Activated naive CD8-positive, alpha-beta T cell treated with anti-CD3 and anti-CD28 coated beads, Interleukin-2, amount 50 U/mL, for 24 hours (primary cell): ENCODE measurements around the gene NEIL3.

Source experiments
- ATAC-seq: fragments of 150-1000 bp; cut with Tn5 transposase; one replicate; pipeline ENCODE4 v1.10.0; 2021
- DNase-seq: peaks from one replicate; pipeline ENCODE4 v3.0.0; 2021
- H3K27ac Mint-ChIP-seq: one replicate; pipeline ENCODE4 v1.8.0; 2021; ENCODE audit warnings: mild to moderate bottlenecking, mixed read lengths
- H3K27me3 Mint-ChIP-seq: one replicate; pipeline ENCODE4 v1.8.0; 2021; ENCODE audit warnings: mixed read lengths
- H3K36me3 Mint-ChIP-seq: one replicate; pipeline ENCODE4 v1.8.0; 2021; ENCODE audit warnings: low read depth, mixed read lengths
- H3K4me1 Mint-ChIP-seq: one replicate; pipeline ENCODE4 v1.8.0; 2021; ENCODE audit warnings: mixed read lengths
- H3K4me3 Mint-ChIP-seq: one replicate; pipeline ENCODE4 v1.8.0; 2021; ENCODE audit warnings: mild to moderate bottlenecking, moderate library complexity, mixed read lengths
- H3K9me3 Mint-ChIP-seq: one replicate; pipeline ENCODE4 v1.8.0; 2021; ENCODE audit warnings: mixed read lengths

Gene NEIL3

GRCh38 chr4:177403746-177404145 lies 94.1 kb downstream of the NEIL3 start:
- no peak for DNase-seq
- Mint-ChIP-seq H3K9me3 (no peaks in the 10 kb centered on the region), H3K4me3 (no peak overlapping the region), H3K27ac (no peak overlapping the region), H3K4me1 (peaks cover 31% of the 10 kb centered on the region), H3K36me3 (no peaks in the 10 kb centered on the region), H3K27me3 (no peaks in the 10 kb centered on the region)
- no peak for ATAC-seq

- no peak for DNase-seq
- H3K4me1 Mint-ChIP-seq = peaks cover 31% of the 10 kb centered on the region
- no peaks in the 10 kb centered on the region for H3K27me3 Mint-ChIP-seq
- no peak overlapping the region for H3K27ac Mint-ChIP-seq
- ATAC-seq = no peak
- no peaks in the 10 kb centered on the region for H3K36me3 Mint-ChIP-seq
- no peaks in the 10 kb centered on the region for H3K9me3 Mint-ChIP-seq
- no peak overlapping the region for H3K4me3 Mint-ChIP-seq
These were observed 94.7 kb downstream of the NEIL3 start for GRCh38 chr4:177404342-177404741.

GRCh38 chr4:177404986-177405385 lies 95.3 kb downstream of the NEIL3 start:
- Mint-ChIP-seq H3K4me1 (peaks cover 28% of the 10 kb centered on the region), H3K9me3 (no peaks in the 10 kb centered on the region), H3K27me3 (no peaks in the 10 kb centered on the region), H3K27ac (no peak overlapping the region), H3K4me3 (no peak overlapping the region), H3K36me3 (no peaks in the 10 kb centered on the region)
- ATAC-seq (no peak), DNase-seq (no peak)

- DNase-seq = no peak
- Mint-ChIP-seq H3K4me3 (no peak overlapping the region), H3K9me3 (no peaks in the 10 kb centered on the region), H3K4me1 (peaks cover 23% of the 10 kb centered on the region), H3K27me3 (no peaks in the 10 kb centered on the region), H3K27ac (no peak overlapping the region), H3K36me3 (no peaks in the 10 kb centered on the region)
- ATAC-seq = no peak
These were observed 95.8 kb downstream of the NEIL3 start for GRCh38 chr4:177405508-177405907.

- DNase-seq = no peak
- Mint-ChIP-seq H3K36me3 (no peaks in the 10 kb centered on the region), H3K27ac (no peak overlapping the region), H3K27me3 (no peaks in the 10 kb centered on the region), H3K4me1 (peaks cover 7% of the 10 kb centered on the region), H3K9me3 (no peaks in the 10 kb centered on the region), H3K4me3 (no peak overlapping the region)
- no peak for ATAC-seq
These were observed 98.3 kb downstream of the NEIL3 start for GRCh38 chr4:177408023-177408422.

GRCh38 chr4:177410566-177410965 lies 100.9 kb downstream of the NEIL3 start:
- no peaks in the 10 kb centered on the region for H3K4me1 Mint-ChIP-seq
- no peaks in the 10 kb centered on the region for H3K36me3 Mint-ChIP-seq
- no peak overlapping the region for H3K27ac Mint-ChIP-seq
- DNase-seq (no peak), ATAC-seq (no peak)
- no peak overlapping the region for H3K4me3 Mint-ChIP-seq
- no peaks in the 10 kb centered on the region for H3K9me3 Mint-ChIP-seq
- H3K27me3 Mint-ChIP-seq = no peaks in the 10 kb centered on the region

GRCh38 chr4:177411996-177412395 lies 102.3 kb downstream of the NEIL3 start:
- Mint-ChIP-seq H3K9me3 (no peaks in the 10 kb centered on the region), H3K27ac (no peak overlapping the region), H3K36me3 (no peaks in the 10 kb centered on the region), H3K27me3 (no peaks in the 10 kb centered on the region), H3K4me3 (no peak overlapping the region), H3K4me1 (no peaks in the 10 kb centered on the region)
- ATAC-seq (no peak), DNase-seq (no peak)
